AG04449 (cell line): ENCODE measurements around the gene PPP1R27.

Source experiments
- CTCF ChIA-PET: fragments of 350-600 bp; formaldehyde crosslinking; extraction: SDS; loops from one replicate; lab custom pipeline; 2021; ENCODE audit warnings: antibody characterized with exemption; lab: Yijun Ruan, JAX
- POLR2A ChIA-PET: fragments of 400-600, 350-600 bp; formaldehyde crosslinking; extraction: SDS; loops from one replicate; lab custom pipeline; 2020; ENCODE audit warnings: antibody characterized with exemption, inconsistent platforms; lab: Yijun Ruan, JAX
- DNase-seq: peaks from one replicate; pipeline ENCODE4 v3.0.0-alpha.2; 2010; ENCODE audit warnings: low read depth, low spot score
- H3K4me3 ChIP-seq: 2 replicates; pipeline ENCODE4 v1.5.1; 2011; ENCODE audit warnings: low read depth, mild to moderate bottlenecking, control low read depth, low read length
- TF ChIP-seq, protein P1 (sequence below): IDR thresholded peaks from one replicate; pipeline ENCODE4 v1.5.1; 2011; ENCODE audit warnings: mild to moderate bottlenecking, moderate library complexity, low read length, control low read depth, inconsistent platforms; ENCODE audit not compliant: insufficient read depth; ENCODE audit errors: missing control alignments

PPP1R27 gene

DNA sequence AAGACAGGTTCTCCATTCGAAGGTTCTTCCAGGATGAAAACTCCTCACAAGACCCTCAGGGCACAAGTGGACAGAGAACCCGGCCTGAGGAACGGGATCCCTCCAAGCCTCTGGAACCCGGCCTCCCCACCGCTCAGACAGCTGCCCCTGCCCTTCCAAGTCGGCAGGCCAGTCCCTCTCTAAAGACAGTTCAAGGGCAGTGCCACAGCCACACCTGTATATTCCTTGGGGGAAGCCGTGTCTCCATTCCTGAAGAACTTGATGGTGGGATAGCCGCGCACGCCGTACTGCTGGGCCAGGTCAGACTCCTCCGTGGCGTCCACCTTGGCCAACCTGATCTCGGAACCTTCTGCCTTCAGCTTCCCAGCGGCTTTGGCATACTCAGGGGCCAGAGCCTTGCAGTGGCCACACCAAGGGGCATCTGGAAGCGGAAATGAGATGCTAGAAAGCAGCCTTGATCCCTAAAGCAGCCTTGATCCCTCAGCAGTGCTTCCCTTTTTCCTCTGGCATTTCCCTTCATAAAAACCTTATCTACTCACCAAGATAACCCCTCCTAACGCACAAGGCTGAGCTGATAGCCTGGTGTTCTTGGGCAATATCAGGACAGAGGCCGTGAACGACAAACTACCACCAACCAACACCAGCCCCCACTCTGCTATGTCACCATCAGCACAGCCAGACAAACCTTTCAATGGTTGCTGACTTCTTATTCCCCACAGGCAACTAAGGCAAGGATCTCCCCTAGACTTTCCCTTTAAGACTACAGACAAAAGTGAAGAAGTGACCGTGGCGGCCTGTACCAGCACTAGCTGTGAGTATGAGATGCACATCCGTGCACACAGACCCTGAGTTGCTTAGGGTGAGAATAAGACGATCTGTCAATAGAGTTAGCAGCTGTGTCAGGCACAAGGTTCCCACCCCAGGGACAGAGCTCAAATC is 24.4 kb upstream of the PPP1R27 start:
- H3K4me3 ChIP-seq: peak overlapping the region; percentile 93
- DNase-seq: no peak
- TF ChIP-seq, protein P1, sequence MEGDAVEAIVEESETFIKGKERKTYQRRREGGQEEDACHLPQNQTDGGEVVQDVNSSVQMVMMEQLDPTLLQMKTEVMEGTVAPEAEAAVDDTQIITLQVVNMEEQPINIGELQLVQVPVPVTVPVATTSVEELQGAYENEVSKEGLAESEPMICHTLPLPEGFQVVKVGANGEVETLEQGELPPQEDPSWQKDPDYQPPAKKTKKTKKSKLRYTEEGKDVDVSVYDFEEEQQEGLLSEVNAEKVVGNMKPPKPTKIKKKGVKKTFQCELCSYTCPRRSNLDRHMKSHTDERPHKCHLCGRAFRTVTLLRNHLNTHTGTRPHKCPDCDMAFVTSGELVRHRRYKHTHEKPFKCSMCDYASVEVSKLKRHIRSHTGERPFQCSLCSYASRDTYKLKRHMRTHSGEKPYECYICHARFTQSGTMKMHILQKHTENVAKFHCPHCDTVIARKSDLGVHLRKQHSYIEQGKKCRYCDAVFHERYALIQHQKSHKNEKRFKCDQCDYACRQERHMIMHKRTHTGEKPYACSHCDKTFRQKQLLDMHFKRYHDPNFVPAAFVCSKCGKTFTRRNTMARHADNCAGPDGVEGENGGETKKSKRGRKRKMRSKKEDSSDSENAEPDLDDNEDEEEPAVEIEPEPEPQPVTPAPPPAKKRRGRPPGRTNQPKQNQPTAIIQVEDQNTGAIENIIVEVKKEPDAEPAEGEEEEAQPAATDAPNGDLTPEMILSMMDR: no peak
- ChIA-PET POLR2A (interaction anchor here (0.7 to 1.5 kb wide), 7 partner anchors 10 to 176 kb away, joined by 3 to 6 read pairs (median 4); partner anchors contain the start of genes ARL16 and HGS), CTCF (interaction anchor here (1.0 to 1.2 kb wide), 5 partner anchors 10 to 128 kb away, joined by 3 to 5 read pairs (median 5); no protein-coding TSS in a partner anchor)

DNA sequence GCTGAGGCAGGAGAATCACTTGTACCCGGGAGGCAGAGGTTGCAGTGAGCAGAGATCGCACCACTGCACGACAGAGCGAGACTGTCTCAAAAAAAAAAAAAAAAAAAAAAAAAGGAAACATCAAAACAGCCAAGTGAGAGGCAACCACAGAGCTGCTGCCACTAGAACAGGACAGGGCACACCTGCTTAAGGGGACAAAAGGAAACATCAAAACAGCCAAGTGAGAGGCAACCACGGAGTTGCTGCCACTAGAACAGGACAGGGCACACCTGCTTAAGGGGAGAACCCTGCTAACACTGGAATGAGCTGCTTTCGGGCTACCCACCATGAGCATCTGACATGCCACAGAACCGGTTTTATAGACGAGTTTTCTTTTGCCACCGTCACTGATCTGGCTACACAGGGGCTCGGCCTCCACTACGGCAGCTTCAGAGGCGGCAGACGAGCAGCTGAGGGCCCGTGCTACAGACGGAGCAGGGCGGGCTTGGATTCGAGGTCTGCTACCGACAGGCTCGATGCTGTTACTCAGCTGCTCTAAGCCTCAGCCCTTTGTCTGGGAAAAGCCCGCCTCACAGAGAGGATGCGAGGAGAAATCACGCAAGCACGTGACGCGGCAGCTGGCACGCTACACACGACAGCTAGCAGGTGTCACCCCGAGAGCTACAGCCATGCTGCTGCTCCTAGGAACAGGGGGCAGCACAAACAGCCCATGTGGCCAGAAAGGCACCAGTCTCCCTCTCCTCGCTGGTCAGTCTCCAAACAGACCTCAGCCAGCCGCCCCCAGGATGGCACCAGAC is 23.5 kb upstream of the PPP1R27 start:
- POLR2A ChIA-PET: interaction anchor here (1.0 to 1.5 kb wide), 4 partner anchors 11 to 175 kb away, joined by 3 to 5 read pairs (median 4); partner anchors contain the start of genes ARL16 and HGS

DNA sequence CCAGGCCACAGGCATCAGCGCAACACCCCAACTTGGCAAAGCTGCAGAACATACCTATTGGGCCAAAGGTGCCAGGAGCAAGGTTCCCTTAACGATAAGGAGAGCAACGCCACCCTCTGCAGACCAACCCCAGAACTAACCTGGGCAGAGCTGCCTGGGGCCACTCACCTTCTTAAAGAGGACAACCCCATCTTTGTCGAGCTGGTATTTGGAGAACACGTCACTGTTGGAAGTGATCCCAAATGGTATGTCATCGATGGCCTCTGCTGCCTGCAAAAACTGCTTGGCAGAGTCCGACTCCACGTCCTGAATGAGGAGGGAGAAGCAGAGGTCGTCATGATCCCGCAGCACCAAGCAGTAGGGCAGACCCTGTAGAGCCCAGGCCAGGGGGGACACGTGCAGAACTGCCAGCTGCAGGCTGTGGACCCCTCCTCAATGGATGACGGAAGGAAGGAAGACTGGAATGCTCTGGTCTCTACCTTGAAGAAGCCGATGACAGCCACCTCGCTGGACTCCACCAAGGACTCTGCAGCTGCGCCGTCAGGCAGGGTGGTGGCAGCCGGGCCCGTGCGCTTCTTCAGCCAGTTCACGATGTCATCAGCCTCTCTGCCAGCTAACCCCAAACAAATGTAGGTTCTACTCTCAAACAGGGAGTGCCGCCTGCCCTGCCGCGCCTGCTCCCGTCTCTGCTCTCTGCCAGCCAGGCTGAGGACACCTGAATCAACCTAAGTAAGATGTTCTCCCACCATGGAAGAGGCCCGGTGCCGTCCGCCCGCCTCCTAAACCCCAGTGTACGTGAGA is 20.3 kb upstream of the PPP1R27 start:
- DNase-seq: no peak
- no peak overlapping the region for H3K4me3 ChIP-seq
- CTCF ChIA-PET: interaction anchor here (0.8 to 1.4 kb wide), 5 partner anchors 10 to 180 kb away, joined by 3 to 6 read pairs (median 4); no protein-coding TSS in a partner anchor
- TF ChIP-seq, protein P1: no peak
- POLR2A ChIA-PET: interaction anchor here (0.6 to 1.1 kb wide), 4 partner anchors 10 to 21 kb away, joined by 3 to 5 read pairs (median 4); no protein-coding TSS in a partner anchor

More for the DNA sequence above, 23.5 kb upstream of the PPP1R27 start:
- CTCF ChIA-PET: interaction anchor here (1.2 kb wide), 2 partner anchors 11 to 124 kb away, joined by 5 read pairs; no protein-coding TSS in a partner anchor
- TF ChIP-seq, protein P1: no peak
- DNase-seq: no peak
- peak overlapping the region; percentile 93 for H3K4me3 ChIP-seq

DNA sequence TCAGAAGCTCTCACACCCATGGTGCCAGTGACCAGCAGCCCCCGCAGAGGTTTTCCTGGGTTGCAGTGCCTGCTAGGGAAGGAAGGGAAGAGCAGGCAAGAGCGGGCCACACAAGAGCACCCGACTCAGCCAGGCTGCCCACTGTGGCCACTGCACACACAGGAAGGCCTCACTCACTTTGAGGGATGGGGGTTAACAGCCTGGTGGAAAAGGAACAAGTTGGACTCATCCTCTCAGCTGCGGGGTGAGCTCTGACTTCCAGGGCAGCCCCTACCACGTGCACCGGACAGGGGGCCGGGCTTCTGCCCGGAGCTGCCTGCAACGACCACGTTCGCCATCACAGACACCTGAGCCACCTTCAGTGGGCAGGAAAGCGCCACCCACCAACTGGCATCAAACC is 17.4 kb upstream of the PPP1R27 start:
- ChIA-PET POLR2A (interaction anchor here (0.9 kb wide), 1 partner anchor 19 kb away, joined by 4 read pairs; the partner anchor contains the start of gene MCRIP1), CTCF (interaction anchor here (0.8 to 2.5 kb wide), 2 partner anchors 9 to 31 kb away, joined by 3 to 12 read pairs; no protein-coding TSS in a partner anchor)
- TF ChIP-seq, protein P1: no peak
- H3K4me3 ChIP-seq: no peak overlapping the region
- no peak for DNase-seq

DNA sequence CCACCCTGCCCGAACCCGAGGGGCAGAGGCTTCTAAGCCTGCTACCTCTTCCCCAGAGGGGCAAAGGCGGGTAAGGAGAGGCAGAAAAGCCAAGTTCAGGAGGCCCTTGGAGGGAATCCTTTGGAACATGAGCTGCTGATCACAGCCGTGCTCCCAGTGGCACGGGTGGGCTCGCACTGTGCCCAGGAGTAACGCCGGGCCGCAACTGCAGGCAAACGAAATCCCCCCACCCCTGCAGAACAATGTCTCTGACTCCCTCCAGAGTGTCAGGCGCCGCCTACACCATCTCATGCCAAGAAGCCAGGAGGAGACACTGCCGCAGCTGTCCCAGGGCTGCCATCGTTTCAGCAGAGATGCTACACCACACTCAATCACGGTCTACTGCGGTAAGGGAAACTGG is 16.6 kb upstream of the PPP1R27 start:
- H3K4me3 ChIP-seq: no peak overlapping the region
- TF ChIP-seq, protein P1: no peak
- CTCF ChIA-PET: interaction anchor here (0.6 kb wide), 1 partner anchor 35 kb away, joined by 3 read pairs; no protein-coding TSS in a partner anchor
- POLR2A ChIA-PET: interaction anchor here (0.5 to 0.9 kb wide), 4 partner anchors 10 to 76 kb away, joined by 3 to 4 read pairs (median 4); partner anchors contain the start of genes MAFG, MCRIP1 and PPP1R27
- DNase-seq: no peak
